ENCODE results near the gene CISH.

CISH gene

GRCh38 chr3:50611464-50612233 is at the start of gene CISH:
TSS of gene CISH (minus strand) at chr3:50611774. CDS start at chr3:50611650, 124 bp downstream.
- H3K27ac ChIP-seq, result no peak within 1 kb of the TSS
- no peaks in the 10 kb centered on the region for H3K9me3 ChIP-seq (ENCODE audit: low read depth, low read length)
- peak within 1 kb of the TSS; percentile 73 for H3K4me3 ChIP-seq
- no peaks in the 10 kb centered on the region for H3K36me3 ChIP-seq (ENCODE audit: insufficient read depth, low read length)
- no peak within 1 kb of the TSS for H3K9ac ChIP-seq (ENCODE audit: insufficient read length)
- no peak for DNase-seq (ENCODE audit: low read depth, low spot score)
- TF ChIP-seq EZH2 (IDR thresholded peaks at IDR 0.05) (no peak), FOXP2 (optimal IDR thresholded peaks at IDR 0.05; ENCODE audit: control extremely low read depth, extremely low read length, insufficient read depth) (no peak), POLR2AphosphoS5 (IDR thresholded peaks at IDR 0.05; ENCODE audit: borderline replicate concordance, low read depth, low read length) (no peak; the same call in 1 of the 2 replicates)

GRCh38 chr3:50660386-50660785 is 48.8 kb upstream of the CISH start:
- TF ChIP-seq FOXP2 (optimal IDR thresholded peaks at IDR 0.05; ENCODE audit: control extremely low read depth, extremely low read length, insufficient read depth), result no peak
- TF ChIP-seq POLR2AphosphoS5 (IDR thresholded peaks at IDR 0.05; ENCODE audit: borderline replicate concordance, low read depth, low read length), result no peak
- no peak for TF ChIP-seq EZH2 (IDR thresholded peaks at IDR 0.05)
- no peak for DNase-seq (ENCODE audit: low read depth, low spot score)
- Histone ChIP-seq H3K4me3 (no peak overlapping the region), H3K9ac (ENCODE audit: insufficient read length) (no peak overlapping the region), H3K27ac (no peak overlapping the region), H3K36me3 (ENCODE audit: insufficient read depth, low read length) (no peaks in the 10 kb centered on the region), H3K9me3 (ENCODE audit: low read depth, low read length) (no peaks in the 10 kb centered on the region)

- Histone ChIP-seq H3K9me3 (ENCODE audit: low read depth, low read length) (no peaks in the 10 kb centered on the region), H3K27ac (no peak overlapping the region), H3K4me3 (no peak overlapping the region), H3K9ac (ENCODE audit: insufficient read length) (no peak overlapping the region), H3K36me3 (ENCODE audit: insufficient read depth, low read length) (no peaks in the 10 kb centered on the region)
- TF ChIP-seq EZH2 (IDR thresholded peaks at IDR 0.05) (no peak), POLR2AphosphoS5 (IDR thresholded peaks at IDR 0.05; ENCODE audit: borderline replicate concordance, low read depth, low read length) (no peak), FOXP2 (optimal IDR thresholded peaks at IDR 0.05; ENCODE audit: control extremely low read depth, extremely low read length, insufficient read depth) (no peak)
- no peak for DNase-seq (ENCODE audit: low read depth, low spot score)
These were observed 47.3 kb upstream of the CISH start for GRCh38 chr3:50658831-50659230.

GRCh38 chr3:50658416-50658815 is 46.8 kb upstream of the CISH start:
- TF ChIP-seq FOXP2 (optimal IDR thresholded peaks at IDR 0.05; ENCODE audit: control extremely low read depth, extremely low read length, insufficient read depth) (no peak), EZH2 (IDR thresholded peaks at IDR 0.05) (no peak), POLR2AphosphoS5 (IDR thresholded peaks at IDR 0.05; ENCODE audit: borderline replicate concordance, low read depth, low read length) (no peak)
- H3K36me3 ChIP-seq (ENCODE audit: insufficient read depth, low read length), result no peaks in the 10 kb centered on the region
- H3K9ac ChIP-seq (ENCODE audit: insufficient read length), result no peak overlapping the region
- H3K27ac ChIP-seq, result no peak overlapping the region
- H3K4me3 ChIP-seq, result no peak overlapping the region
- H3K9me3 ChIP-seq (ENCODE audit: low read depth, low read length), result no peaks in the 10 kb centered on the region
- DNase-seq (ENCODE audit: low read depth, low spot score), result no peak

GRCh38 chr3:50657816-50658215 is 46.2 kb upstream of the CISH start:
- H3K27ac ChIP-seq, result no peak overlapping the region
- no peak for DNase-seq (ENCODE audit: low read depth, low spot score)
- H3K36me3 ChIP-seq (ENCODE audit: insufficient read depth, low read length), result no peaks in the 10 kb centered on the region
- no peak overlapping the region for H3K9ac ChIP-seq (ENCODE audit: insufficient read length)
- H3K4me3 ChIP-seq, result no peak overlapping the region
- no peak for TF ChIP-seq POLR2AphosphoS5 (IDR thresholded peaks at IDR 0.05; ENCODE audit: borderline replicate concordance, low read depth, low read length)
- TF ChIP-seq FOXP2 (optimal IDR thresholded peaks at IDR 0.05; ENCODE audit: control extremely low read depth, extremely low read length, insufficient read depth), result no peak
- TF ChIP-seq EZH2 (IDR thresholded peaks at IDR 0.05), result no peak
- H3K9me3 ChIP-seq (ENCODE audit: low read depth, low read length), result no peaks in the 10 kb centered on the region

DNA sequence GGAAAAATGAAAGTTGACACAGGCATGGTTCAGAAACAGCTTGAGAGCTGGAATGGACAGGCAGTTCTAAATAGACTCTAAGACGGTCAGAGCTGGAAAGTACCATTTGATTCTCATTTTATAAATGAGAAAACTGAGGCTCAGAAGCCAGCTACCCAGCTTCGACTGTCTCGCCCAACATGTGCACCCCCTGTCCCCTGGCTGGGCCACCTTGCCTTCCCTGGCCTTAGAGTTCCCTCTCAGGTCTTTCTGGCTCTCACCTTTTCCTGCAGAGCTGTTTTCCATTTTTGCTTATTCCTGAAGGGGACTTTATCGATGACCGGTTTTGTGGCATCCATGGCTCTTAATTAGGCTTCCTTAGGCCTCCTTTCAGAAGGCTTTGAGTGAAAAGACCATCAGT is 45.8 kb upstream of the CISH start:
- H3K9me3 ChIP-seq (ENCODE audit: low read depth, low read length), result no peaks in the 10 kb centered on the region
- no peak overlapping the region for H3K9ac ChIP-seq (ENCODE audit: insufficient read length)
- H3K36me3 ChIP-seq (ENCODE audit: insufficient read depth, low read length), result no peaks in the 10 kb centered on the region
- TF ChIP-seq POLR2AphosphoS5 (IDR thresholded peaks at IDR 0.05; ENCODE audit: borderline replicate concordance, low read depth, low read length) (no peak), FOXP2 (optimal IDR thresholded peaks at IDR 0.05; ENCODE audit: control extremely low read depth, extremely low read length, insufficient read depth) (no peak), EZH2 (IDR thresholded peaks at IDR 0.05) (no peak)
- no peak for DNase-seq (ENCODE audit: low read depth, low spot score)
- H3K4me3 ChIP-seq, result no peak overlapping the region
- H3K27ac ChIP-seq, result no peak overlapping the region

GRCh38 chr3:50656417-50657195 is 45.0 kb upstream of the CISH start:
- Histone ChIP-seq H3K4me3 (no peak overlapping the region), H3K9me3 (ENCODE audit: low read depth, low read length) (no peaks in the 10 kb centered on the region), H3K27ac (no peak overlapping the region), H3K9ac (ENCODE audit: insufficient read length) (no peak overlapping the region), H3K36me3 (ENCODE audit: insufficient read depth, low read length) (no peaks in the 10 kb centered on the region)
- no peak for DNase-seq (ENCODE audit: low read depth, low spot score)
- TF ChIP-seq FOXP2 (optimal IDR thresholded peaks at IDR 0.05; ENCODE audit: control extremely low read depth, extremely low read length, insufficient read depth), result no peak
- no peak for TF ChIP-seq POLR2AphosphoS5 (IDR thresholded peaks at IDR 0.05; ENCODE audit: borderline replicate concordance, low read depth, low read length)
- TF ChIP-seq EZH2 (IDR thresholded peaks at IDR 0.05), result no peak

GRCh38 chr3:50655009-50655830 is 43.6 kb upstream of the CISH start:
- no peak for DNase-seq (ENCODE audit: low read depth, low spot score)
- Histone ChIP-seq H3K9ac (ENCODE audit: insufficient read length) (no peak overlapping the region), H3K9me3 (ENCODE audit: low read depth, low read length) (no peaks in the 10 kb centered on the region), H3K36me3 (ENCODE audit: insufficient read depth, low read length) (no peaks in the 10 kb centered on the region), H3K27ac (no peak overlapping the region), H3K4me3 (no peak overlapping the region)
- TF ChIP-seq FOXP2 (optimal IDR thresholded peaks at IDR 0.05; ENCODE audit: control extremely low read depth, extremely low read length, insufficient read depth) (no peak), POLR2AphosphoS5 (IDR thresholded peaks at IDR 0.05; ENCODE audit: borderline replicate concordance, low read depth, low read length) (no peak), EZH2 (IDR thresholded peaks at IDR 0.05) (no peak)

Data from SK-N-MC (cell line).